GM19463 (cell line): ENCODE data around the gene MZB1.
A peak's percentile ranks its signal among the peaks of the same experiment; 100 is the strongest.

Source experiments
- ATAC-seq: cut with Tn5 transposase; IDR thresholded peaks from one replicate; pipeline ENCODE4 v1.9.1; 2021; ENCODE audit warnings: mild to moderate bottlenecking, moderate library complexity; ENCODE audit not compliant: unreplicated experiment

Gene MZB1

GRCh38 chr5:139389701-139390638, at the start of gene MZB1:
Gene MZB1 (minus strand): TSS chr5:139389913. CDS start chr5:139389856, 57 bp downstream.
- ATAC-seq: peak; percentile 30

GRCh38 chr5:139439013-139439903, 49.5 kb upstream of the MZB1 start, which contains the start of gene DNAJC18:
Gene DNAJC18 (minus strand): TSS chr5:139439525. CDS start chr5:139439445, 80 bp downstream.
- peak; percentile 79 for ATAC-seq

GRCh38 chr5:139438707-139439012, 48.9 kb upstream of the MZB1 start:
- ATAC-seq: no peak

- no peak for ATAC-seq
Measured at GRCh38 chr5:139435676-139436075, 46.0 kb upstream of the MZB1 start.

- ATAC-seq: no peak
Measured at GRCh38 chr5:139431706-139432105, 42.0 kb upstream of the MZB1 start.

- no peak for ATAC-seq
Measured at GRCh38 chr5:139430015-139430414, 40.3 kb upstream of the MZB1 start.

- ATAC-seq: no peak
Measured at GRCh38 chr5:139426203-139426885, 36.6 kb upstream of the MZB1 start.

GRCh38 chr5:139425497-139425896, 35.8 kb upstream of the MZB1 start:
- no peak for ATAC-seq

GRCh38 chr5:139422307-139422893, 32.7 kb upstream of the MZB1 start:
- ATAC-seq: no peak

GRCh38 chr5:139419226-139420192, 29.8 kb upstream of the MZB1 start:
- no peak for ATAC-seq

GRCh38 chr5:139418793-139419192, 29.1 kb upstream of the MZB1 start:
- no peak for ATAC-seq

GRCh38 chr5:139417214-139417613, 27.5 kb upstream of the MZB1 start:
- no peak for ATAC-seq

- no peak for ATAC-seq
Measured at GRCh38 chr5:139416651-139417050, 26.9 kb upstream of the MZB1 start.

GRCh38 chr5:139415869-139416268, 26.2 kb upstream of the MZB1 start:
- no peak for ATAC-seq

- ATAC-seq: no peak
Measured at GRCh38 chr5:139415221-139415861, 25.6 kb upstream of the MZB1 start.

GRCh38 chr5:139414581-139415130, 24.9 kb upstream of the MZB1 start:
- no peak for ATAC-seq

- ATAC-seq: peak; percentile 57
Measured at GRCh38 chr5:139413963-139414362, 24.2 kb upstream of the MZB1 start.

- ATAC-seq: no peak
Measured at GRCh38 chr5:139413153-139413552, 23.4 kb upstream of the MZB1 start.
